Panc1 (cell line): Measurements from ENCODE around the gene PDZD4. TPM values are rescaled to one million over a fixed set of nuclear protein-coding genes. Genes with fewer than 3 reads are reported as not detected.
A peak's percentile ranks its signal among the peaks of the same experiment; 100 is the strongest.

Experiments
- ATAC-seq: fragments of 200-7000 bp; cut with Tn5 transposase; 2 replicates; pipeline ENCODE4 v1.9.1; 2020; ENCODE audit warnings: mild to moderate bottlenecking, moderate library complexity
- BruUV-seq: library from RNA; stranded (reverse); fragments of 400-500 nt; replicated peaks from 2 replicates; lab custom pipeline; 2021; lab: Mats Ljungman, UMichigan
- CTCF ChIA-PET: fragments of 300-600 bp; sonication (Branson Sonifier 250); formaldehyde crosslinking; loops from one replicate; lab custom pipeline; 2022; ENCODE audit warnings: antibody characterized with exemption; lab: Charles Lee
- POLR2A ChIA-PET: fragments of 300-600 bp; sonication (Branson Sonifier 250); formaldehyde crosslinking; loops from one replicate; lab custom pipeline; 2022; ENCODE audit warnings: antibody characterized with exemption; lab: Charles Lee
- DNase-seq: peaks from one replicate; pipeline ENCODE4 v3.0.0-alpha.2; 2010; ENCODE audit warnings: low read depth, low spot score
- H3K27ac ChIP-seq: 2 replicates; pipeline ENCODE4 v1.5.1; 2011; ENCODE audit warnings: mild to moderate bottlenecking, low read length, inconsistent platforms
- H3K27me3 ChIP-seq: fragments of 200-500 bp; sonication (Bioruptor generic); 2 replicates; pipeline ENCODE4 v1.6.0; 2014; ENCODE audit warnings: low read length, inconsistent platforms; ENCODE audit not compliant: control insufficient read depth, insufficient read depth
- H3K36me3 ChIP-seq: fragments of 200-500 bp; sonication (Bioruptor generic); 2 replicates; pipeline ENCODE4 v1.5.1; 2014; ENCODE audit warnings: inconsistent platforms, mild to moderate bottlenecking, low read length, moderate library complexity; ENCODE audit not compliant: control insufficient read depth, insufficient read depth
- H3K4me1 ChIP-seq: 2 replicates; pipeline ENCODE4 v1.5.1; 2011; ENCODE audit warnings: inconsistent platforms, mild to moderate bottlenecking, low read length, moderate library complexity; ENCODE audit not compliant: control insufficient read depth, insufficient read depth
- H3K4me3 ChIP-seq, 2 experiments: 2 replicates each; pipeline ENCODE4 v1.5.1; 2011 to 2012; ENCODE audit warnings: low read depth in 2 of 2, low read length in 2 of 2, mild to moderate bottlenecking in 2 of 2, inconsistent platforms in 1 of 2, moderate library complexity in 1 of 2
- H3K9me3 ChIP-seq: fragments of 200-500 bp; sonication (Bioruptor generic); 2 replicates; pipeline ENCODE4 v1.5.1; 2014; ENCODE audit warnings: low read depth, mild to moderate bottlenecking, inconsistent platforms, low read length, moderate library complexity; ENCODE audit not compliant: control insufficient read depth, insufficient read depth
- CTCF ChIP-seq: fragments of 450-650 bp; IDR thresholded peaks from 2 replicates; pipeline ENCODE4 v1.5.1; 2017; ENCODE audit warnings: mild to moderate bottlenecking
- POLR2AphosphoS5 ChIP-seq: IDR thresholded peaks from 2 replicates; pipeline ENCODE4 v1.6.1; 2012; ENCODE audit warnings: mild to moderate bottlenecking, low read depth, low read length, moderate library complexity
- REST ChIP-seq, 2 experiments: IDR thresholded peaks; 2 replicates each; pipeline ENCODE4 v1.6.1; 2011 to 2012; ENCODE audit warnings: low read depth in 2 of 2, control low read depth in 1 of 2, low read length in 1 of 2, mild to moderate bottlenecking in 1 of 2, moderate library complexity in 1 of 2; ENCODE audit not compliant: insufficient read depth in 1 of 2
- SIN3A ChIP-seq: IDR thresholded peaks from 2 replicates; pipeline ENCODE4 v1.6.1; 2012; ENCODE audit warnings: low read depth, mild to moderate bottlenecking, low read length, moderate library complexity, borderline replicate concordance; ENCODE audit not compliant: insufficient read depth
- TCF7L2 ChIP-seq: IDR thresholded peaks from 2 replicates; pipeline ENCODE4 v1.6.1; 2011; ENCODE audit warnings: mild to moderate bottlenecking, low read depth, low read length, inconsistent platforms
- in situ Hi-C: cut with HindIII; loops from 2 replicates; pipeline ENCODE4 v1.10.0; 2016; ENCODE audit warnings: low sequenced_read_pairs, low pct_unique_long_range_greater_than_20kb
- intact Hi-C: fragments of 100-400 bp; cut with micrococcal nuclease; formaldehyde crosslinking; loops from one replicate; pipeline ENCODE4 v1.10.0; 2022; ENCODE audit not compliant: unreplicated experiment
- total RNA-seq: library from RNA; stranded (reverse); gene quantifications from one replicate; pipeline ENCODE4 v1.2.1, GENCODE V29; 2021; ENCODE audit not compliant: unreplicated experiment

The PDZD4 gene
- total RNA-seq, 1 experiment from 2014 or later, result 37.2 TPM

- ChIA-PET POLR2A (no interaction called here), CTCF (no interaction called here)
- Histone ChIP-seq H3K9me3 (no peaks in the 10 kb centered on the region), H3K4me3 (no peak overlapping the region), H3K4me1 (peaks cover 30% of the 10 kb centered on the region), H3K27ac (no peak overlapping the region), H3K36me3 (no peaks in the 10 kb centered on the region), H3K27me3 (no peaks in the 10 kb centered on the region)
- ATAC-seq (no peak), DNase-seq (no peak)
- in situ Hi-C loops (no loop called here), intact Hi-C loops (no loop called here)
- BruUV-seq, result no TSS peak
- TF ChIP-seq CTCF (no peak), TCF7L2 (no peak), POLR2AphosphoS5 (no peak), SIN3A (no peak), REST (IDR thresholded peaks at IDR 0.05; ENCODE audit: insufficient read depth in 1 of 2, low read depth in 2 of 2, low read length in 1 of 2) (no peak)
These were observed 9.3 kb downstream of the PDZD4 start for GRCh38 chrX:153821066-153821465.

- ChIA-PET CTCF (interaction anchor here (0.7 kb wide), 1 partner anchor 37 kb away, joined by 4 read pairs; no protein-coding TSS in a partner anchor), POLR2A (no interaction called here)
- DNase-seq, result no peak
- H3K27me3 ChIP-seq, result no peaks in the 10 kb centered on the region
- no TSS peak for BruUV-seq
- H3K4me3 ChIP-seq, result no peak overlapping the region
- TF ChIP-seq CTCF (no peak), SIN3A (no peak), REST (IDR thresholded peaks at IDR 0.05; ENCODE audit: insufficient read depth in 1 of 2, low read depth in 2 of 2, low read length in 1 of 2) (no peak), POLR2AphosphoS5 (no peak), TCF7L2 (no peak)
- H3K27ac ChIP-seq, result 0 out of 2 replicates have a peak overlapping the region, but pooled peaks have one; percentile 23
- no peaks in the 10 kb centered on the region for H3K9me3 ChIP-seq
- ATAC-seq, result no peak
- no peaks in the 10 kb centered on the region for H3K36me3 ChIP-seq
- intact Hi-C loops, result no loop called here
- in situ Hi-C loops, result no loop called here
- H3K4me1 ChIP-seq, result peaks cover 30% of the 10 kb centered on the region
These were observed 9.7 kb downstream of the PDZD4 start for GRCh38 chrX:153820601-153821000.
